GM12878 (cell line): ENCODE measurements around the gene NKD2.

Experiments used
- CREB1 ChIP-seq: IDR thresholded peaks from 2 replicates; pipeline ENCODE4 v1.6.1; 2012; ENCODE audit warnings: low read depth, mild to moderate bottlenecking, inconsistent platforms
- EGR1 ChIP-seq, 2 experiments: IDR thresholded peaks; 1 replicate in 1 of 2; 2 replicates in 1 of 2; pipeline ENCODE4 v1.6.1; 2011 to 2012; ENCODE audit warnings: low read depth in 2 of 2, low read length in 2 of 2, borderline replicate concordance in 1 of 2, mild to moderate bottlenecking in 1 of 2, moderate library complexity in 1 of 2
- EP300 ChIP-seq, 2 experiments: fragments of 150-350 bp in 1 of 2; IDR thresholded peaks; 2 replicates each; pipeline ENCODE4 v1.6.1; 2011 to 2012; ENCODE audit warnings: low read depth in 2 of 2, low read length in 2 of 2, borderline replicate concordance in 1 of 2, improper control_type of control experiment in 1 of 2, inconsistent platforms in 1 of 2; ENCODE audit not compliant: control insufficient read depth in 1 of 2
- EZH2 ChIP-seq: IDR thresholded peaks from 2 replicates; pipeline ENCODE4 v1.6.1; 2012; ENCODE audit warnings: low read depth, mild to moderate bottlenecking, control low read depth, inconsistent platforms, low read length, borderline replicate concordance; ENCODE audit not compliant: control insufficient read depth
- GABPA ChIP-seq: IDR thresholded peaks from 2 replicates; pipeline ENCODE4 v1.6.1; 2014; ENCODE audit warnings: antibody characterized with exemption, low read depth, mild to moderate bottlenecking, inconsistent platforms
- KAT2A ChIP-seq: conservative IDR thresholded peaks from 2 replicates; pipeline ENCODE4 v1.6.1; 2011; ENCODE audit warnings: low read depth, low read length; ENCODE audit not compliant: control insufficient read depth
- POLR2A ChIP-seq: IDR thresholded peaks from 2 replicates; pipeline ENCODE4 v1.6.1; 2011; ENCODE audit warnings: low read depth, mild to moderate bottlenecking, low read length
- RAD21 ChIP-seq: IDR thresholded peaks from 2 replicates; pipeline ENCODE4 v1.6.1; 2011; ENCODE audit warnings: mild to moderate bottlenecking, low read depth, low read length, moderate library complexity; ENCODE audit not compliant: insufficient read depth
- SIN3A ChIP-seq: IDR thresholded peaks from 2 replicates; pipeline ENCODE4 v1.6.1; 2012; ENCODE audit warnings: low read depth, low read length, improper control_type of control experiment
- SMAD1 ChIP-seq: fragments of 450-650 bp; IDR thresholded peaks from 2 replicates; pipeline ENCODE4 v1.6.1; 2018; ENCODE audit warnings: mild to moderate bottlenecking, low read depth; ENCODE audit not compliant: partially characterized antibody
- TF ChIP-seq, protein P1 (sequence below), 3 experiments: IDR thresholded peaks in 2 of 3; conservative IDR thresholded peaks in 1 of 3; 2 replicates each; pipeline ENCODE4 v1.5.1; 2011; ENCODE audit warnings: low read depth in 3 of 3, low read length in 3 of 3, mild to moderate bottlenecking in 3 of 3, control low read depth in 2 of 3, moderate library complexity in 2 of 3, inconsistent platforms in 1 of 3, mixed read lengths in 1 of 3; ENCODE audit not compliant: control insufficient read depth in 2 of 3, insufficient read depth in 1 of 3; ENCODE audit errors: extremely low read depth in 1 of 3
- TF ChIP-seq, protein P2 (sequence below): IDR thresholded peaks from 2 replicates; pipeline ENCODE4 v1.6.1; 2012; ENCODE audit warnings: low read length, inconsistent platforms
- TF ChIP-seq, protein P3 (sequence below): fragments of 450-650 bp; conservative IDR thresholded peaks from 2 replicates; pipeline ENCODE4 v1.6.1; 2017; ENCODE audit warnings: mild to moderate bottlenecking, moderate library complexity

DNA sequence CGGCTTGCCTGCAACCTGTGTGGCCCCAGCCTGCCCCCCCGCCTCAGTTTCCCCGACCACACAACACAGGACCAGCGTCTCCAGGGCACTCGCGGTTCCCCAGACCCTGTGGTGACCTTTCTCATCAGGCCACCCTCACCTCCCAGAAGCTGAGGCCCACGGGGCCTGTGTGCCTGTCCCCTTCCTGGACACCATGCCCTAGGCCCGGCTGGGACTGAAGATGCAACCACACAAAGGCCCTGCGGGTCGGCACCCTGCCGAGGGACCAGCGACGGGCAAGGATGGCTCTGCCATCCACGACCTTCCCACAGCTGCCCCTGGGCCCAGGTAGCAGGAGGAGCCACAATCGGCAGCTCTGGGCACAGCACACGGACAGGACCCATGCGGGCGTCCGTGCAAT lies 68.4 kb downstream of the NKD2 start:
- TF ChIP-seq RAD21 (no peak), KAT2A (no peak), EP300 (IDR thresholded peaks at IDR 0.05; ENCODE audit: borderline replicate concordance in 1 of 2, control insufficient read depth in 1 of 2, low read depth in 2 of 2, low read length in 2 of 2) (no peak), EGR1 (IDR thresholded peaks at IDR 0.05; ENCODE audit: borderline replicate concordance in 1 of 2, low read depth in 2 of 2, low read length in 2 of 2) (no peak), SMAD1 (no peak), POLR2A (no peak), GABPA (no peak), SIN3A (no peak), EZH2 (no peak), CREB1 (no peak)
- TF ChIP-seq, protein P1, sequence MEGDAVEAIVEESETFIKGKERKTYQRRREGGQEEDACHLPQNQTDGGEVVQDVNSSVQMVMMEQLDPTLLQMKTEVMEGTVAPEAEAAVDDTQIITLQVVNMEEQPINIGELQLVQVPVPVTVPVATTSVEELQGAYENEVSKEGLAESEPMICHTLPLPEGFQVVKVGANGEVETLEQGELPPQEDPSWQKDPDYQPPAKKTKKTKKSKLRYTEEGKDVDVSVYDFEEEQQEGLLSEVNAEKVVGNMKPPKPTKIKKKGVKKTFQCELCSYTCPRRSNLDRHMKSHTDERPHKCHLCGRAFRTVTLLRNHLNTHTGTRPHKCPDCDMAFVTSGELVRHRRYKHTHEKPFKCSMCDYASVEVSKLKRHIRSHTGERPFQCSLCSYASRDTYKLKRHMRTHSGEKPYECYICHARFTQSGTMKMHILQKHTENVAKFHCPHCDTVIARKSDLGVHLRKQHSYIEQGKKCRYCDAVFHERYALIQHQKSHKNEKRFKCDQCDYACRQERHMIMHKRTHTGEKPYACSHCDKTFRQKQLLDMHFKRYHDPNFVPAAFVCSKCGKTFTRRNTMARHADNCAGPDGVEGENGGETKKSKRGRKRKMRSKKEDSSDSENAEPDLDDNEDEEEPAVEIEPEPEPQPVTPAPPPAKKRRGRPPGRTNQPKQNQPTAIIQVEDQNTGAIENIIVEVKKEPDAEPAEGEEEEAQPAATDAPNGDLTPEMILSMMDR (IDR thresholded peaks at IDR 0.05 in 2 of 3, conservative IDR thresholded peaks at IDR 0.05 in 1 of 3; ENCODE audit: control insufficient read depth in 2 of 3, extremely low read depth in 1 of 3, insufficient read depth in 1 of 3, low read depth in 3 of 3, low read length in 3 of 3) = no peak
- TF ChIP-seq, protein P2, sequence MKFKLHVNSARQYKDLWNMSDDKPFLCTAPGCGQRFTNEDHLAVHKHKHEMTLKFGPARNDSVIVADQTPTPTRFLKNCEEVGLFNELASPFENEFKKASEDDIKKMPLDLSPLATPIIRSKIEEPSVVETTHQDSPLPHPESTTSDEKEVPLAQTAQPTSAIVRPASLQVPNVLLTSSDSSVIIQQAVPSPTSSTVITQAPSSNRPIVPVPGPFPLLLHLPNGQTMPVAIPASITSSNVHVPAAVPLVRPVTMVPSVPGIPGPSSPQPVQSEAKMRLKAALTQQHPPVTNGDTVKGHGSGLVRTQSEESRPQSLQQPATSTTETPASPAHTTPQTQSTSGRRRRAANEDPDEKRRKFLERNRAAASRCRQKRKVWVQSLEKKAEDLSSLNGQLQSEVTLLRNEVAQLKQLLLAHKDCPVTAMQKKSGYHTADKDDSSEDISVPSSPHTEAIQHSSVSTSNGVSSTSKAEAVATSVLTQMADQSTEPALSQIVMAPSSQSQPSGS = no peak
- TF ChIP-seq, protein P3, sequence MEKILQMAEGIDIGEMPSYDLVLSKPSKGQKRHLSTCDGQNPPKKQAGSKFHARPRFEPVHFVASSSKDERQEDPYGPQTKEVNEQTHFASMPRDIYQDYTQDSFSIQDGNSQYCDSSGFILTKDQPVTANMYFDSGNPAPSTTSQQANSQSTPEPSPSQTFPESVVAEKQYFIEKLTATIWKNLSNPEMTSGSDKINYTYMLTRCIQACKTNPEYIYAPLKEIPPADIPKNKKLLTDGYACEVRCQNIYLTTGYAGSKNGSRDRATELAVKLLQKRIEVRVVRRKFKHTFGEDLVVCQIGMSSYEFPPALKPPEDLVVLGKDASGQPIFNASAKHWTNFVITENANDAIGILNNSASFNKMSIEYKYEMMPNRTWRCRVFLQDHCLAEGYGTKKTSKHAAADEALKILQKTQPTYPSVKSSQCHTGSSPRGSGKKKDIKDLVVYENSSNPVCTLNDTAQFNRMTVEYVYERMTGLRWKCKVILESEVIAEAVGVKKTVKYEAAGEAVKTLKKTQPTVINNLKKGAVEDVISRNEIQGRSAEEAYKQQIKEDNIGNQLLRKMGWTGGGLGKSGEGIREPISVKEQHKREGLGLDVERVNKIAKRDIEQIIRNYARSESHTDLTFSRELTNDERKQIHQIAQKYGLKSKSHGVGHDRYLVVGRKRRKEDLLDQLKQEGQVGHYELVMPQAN = no peak
